ENCODE measurements around the gene RPL41. TPM values are rescaled to one million over a fixed set of nuclear protein-coding genes. Genes with fewer than 3 reads are reported as not detected.
"Not testable (repeated sequence)": the region's sequence is repeated elsewhere in the genome, so short reads cannot be mapped to it uniquely, and the experiment has no call there.

The RPL41 gene
- 6,936 TPM for polyA plus RNA-seq (2013)

DNA sequence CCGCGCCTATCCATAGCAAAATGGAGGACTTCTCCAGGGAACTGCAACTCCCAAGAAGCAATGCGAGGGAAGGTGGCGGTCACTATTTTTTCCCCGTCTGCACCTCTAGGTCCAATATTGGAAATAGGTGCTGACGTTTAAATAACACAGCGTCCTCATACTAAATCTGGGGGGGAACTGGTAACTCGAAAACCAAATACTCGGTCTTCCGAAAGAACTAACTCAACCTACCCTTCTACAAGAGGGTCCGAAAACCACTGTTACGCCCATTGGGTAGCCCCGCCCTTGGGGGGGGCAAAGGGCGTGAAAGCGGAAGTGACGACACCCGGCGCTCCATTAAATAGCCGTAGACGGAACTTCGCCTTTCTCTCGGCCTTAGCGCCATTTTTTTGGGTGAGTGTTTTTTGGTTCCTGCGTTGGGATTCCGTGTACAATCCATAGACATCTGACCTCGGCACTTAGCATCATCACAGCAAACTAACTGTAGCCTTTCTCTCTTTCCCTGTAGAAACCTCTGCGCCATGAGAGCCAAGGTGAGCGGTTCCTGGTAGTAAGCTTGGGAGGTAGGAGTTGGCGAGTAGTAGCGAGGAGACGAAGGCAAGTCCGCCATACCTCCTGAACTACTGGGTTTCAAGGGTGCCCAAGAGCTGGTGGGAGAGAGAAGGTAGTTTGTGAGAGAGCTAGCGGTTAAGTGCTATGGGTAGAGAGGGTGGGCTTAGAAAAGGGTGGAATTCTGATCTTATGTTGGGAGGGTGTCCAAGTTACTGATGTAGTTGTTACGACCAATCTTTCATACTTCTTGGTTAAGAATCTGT is at the start of gene RPL41:
RPL41 (plus strand) TSS at position 367 of the 815 bp plus-strand sequence.
- 0% methylated on average over 25 of the region's 34 CpGs for WGBS (ENCODE audit: insufficient coverage)
- POLR2A ChIA-PET: interaction anchor here (0.5 to 4.4 kb wide), 8 partner anchors 12 to 187 kb away, joined by 3 to 35 read pairs (median 3); partner anchors contain the start of genes ESYT1, PA2G4 and SMARCC2

DNA sequence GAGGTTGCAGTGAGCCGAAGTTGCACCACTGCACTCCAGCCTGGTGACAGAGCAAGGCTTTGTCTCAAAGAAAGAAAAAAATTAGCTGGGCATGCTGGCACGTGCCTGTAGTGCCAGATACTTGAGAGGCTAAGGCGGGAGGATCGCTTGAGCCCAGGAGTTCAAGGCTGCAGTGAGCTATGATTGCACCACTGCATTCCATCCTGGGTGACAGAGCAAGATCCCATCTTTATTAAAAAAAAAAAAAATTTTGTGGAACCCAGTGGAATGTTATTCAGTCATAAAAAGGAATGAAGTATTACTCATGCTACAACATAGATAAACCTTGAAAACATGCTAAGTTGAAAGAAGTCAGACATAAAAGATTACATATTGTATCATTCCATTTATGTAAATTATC is 44.8 kb upstream of the RPL41 start:
- CTCF ChIA-PET: interaction anchor here (0.5 to 0.9 kb wide), 3 partner anchors 11 to 392 kb away, joined by 3 read pairs; no protein-coding TSS in a partner anchor
- H3K9me3 ChIP-seq (ENCODE audit: control extremely low read depth in 1 of 5, control insufficient read depth in 4 of 5, insufficient read depth in 2 of 5, low read depth in 1 of 5, low read length in 4 of 5): no peaks in the 10 kb centered on the region

More for the DNA sequence above, at the start of gene RPL41:
- Histone ChIP-seq H3K4me3 (ENCODE audit: control insufficient read depth in 1 of 7, extremely low read depth in 1 of 7, insufficient read depth in 4 of 7, low read depth in 2 of 7, low read length in 6 of 7) (peak within 1 kb of the TSS; percentile 62 to 100 (median 90)), H3K9me3 (ENCODE audit: control extremely low read depth in 1 of 5, control insufficient read depth in 4 of 5, insufficient read depth in 2 of 5, low read depth in 1 of 5, low read length in 4 of 5) (no peaks in the 10 kb centered on the region), H3K36me3 (ENCODE audit: control insufficient read depth in 4 of 4, insufficient read depth in 4 of 4, low read length in 3 of 4) (peaks cover 0 to 50% (median 29%) of the 10 kb centered on the region in 4 experiments), H3K4me1 (ENCODE audit: control extremely low read depth in 1 of 4, control insufficient read depth in 4 of 4, insufficient read depth in 4 of 4, low read length in 3 of 4) (peaks cover 13 to 34% (median 23%) of the 10 kb centered on the region in 4 experiments), H3K27ac (ENCODE audit: insufficient read depth in 1 of 2, low read depth in 1 of 2, low read length in 2 of 2, poor library complexity in 1 of 2, severe bottlenecking in 2 of 2) (peak within 1 kb of the TSS; percentile 86 to 94), H3K27me3 (replicated peaks in 2 of 5; ENCODE audit: control insufficient read depth in 4 of 5, insufficient read depth in 5 of 5, low read length in 4 of 5) (no peaks in the 10 kb centered on the region)
- CTCF ChIA-PET: interaction anchor here (0.7 to 5.9 kb wide), 7 partner anchors 8 to 142 kb away, joined by 3 to 39 read pairs (median 4); partner anchors contain the start of genes ANKRD52, ESYT1, PA2G4 and RNF41
- peak; percentile 94 to 97 (median 96) for DNase-seq

DNA sequence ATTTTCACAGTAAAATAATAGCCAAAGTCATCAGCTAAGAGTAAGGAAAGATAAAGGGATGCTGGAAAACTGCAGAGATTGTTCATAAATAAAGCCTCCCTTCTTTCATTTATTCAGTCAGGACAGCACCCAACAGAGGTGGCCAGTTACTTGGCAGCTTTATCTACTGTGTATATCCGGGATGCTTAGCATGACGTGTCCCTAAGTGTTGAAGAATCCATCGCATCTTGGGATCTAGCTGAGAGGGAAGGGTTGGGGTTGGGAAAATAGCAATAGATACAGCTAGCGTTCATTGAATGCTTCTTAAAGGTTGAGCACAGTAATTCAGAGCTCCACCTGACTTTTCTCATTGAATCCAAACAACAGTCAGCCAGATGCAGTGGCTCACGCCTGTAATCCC is 42.0 kb upstream of the RPL41 start:
- peaks cover 0 to under 1% (median 0%) of the 10 kb centered on the region in 5 experiments for H3K27me3 ChIP-seq (replicated peaks in 2 of 5; ENCODE audit: control insufficient read depth in 4 of 5, insufficient read depth in 5 of 5, low read length in 4 of 5)
- H3K9me3 ChIP-seq (ENCODE audit: control extremely low read depth in 1 of 5, control insufficient read depth in 4 of 5, insufficient read depth in 2 of 5, low read depth in 1 of 5, low read length in 4 of 5): no peaks in the 10 kb centered on the region
- WGBS (ENCODE audit: insufficient coverage): 100% methylated on average over 3 of the region's 5 CpGs
- ChIA-PET POLR2A (no interaction called here), CTCF (interaction anchor here (0.9 to 1.4 kb wide), 2 partner anchors 9 to 13 kb away, joined by 3 read pairs; no protein-coding TSS in a partner anchor)
- peaks cover 0 to 6% (median 5%) of the 10 kb centered on the region in 4 experiments for H3K4me1 ChIP-seq (ENCODE audit: control extremely low read depth in 1 of 4, control insufficient read depth in 4 of 4, insufficient read depth in 4 of 4, low read length in 3 of 4)
- H3K27ac ChIP-seq (ENCODE audit: insufficient read depth in 1 of 2, low read depth in 1 of 2, low read length in 2 of 2, poor library complexity in 1 of 2, severe bottlenecking in 2 of 2): no peak overlapping the region
- no peaks in the 10 kb centered on the region for H3K36me3 ChIP-seq (ENCODE audit: control insufficient read depth in 4 of 4, insufficient read depth in 4 of 4, low read length in 3 of 4)
- DNase-seq: no peak
- H3K4me3 ChIP-seq (ENCODE audit: control insufficient read depth in 1 of 7, extremely low read depth in 1 of 7, insufficient read depth in 4 of 7, low read depth in 2 of 7, low read length in 6 of 7): no peak overlapping the region

More for the DNA sequence above, 44.8 kb upstream of the RPL41 start:
- H3K4me3 ChIP-seq (ENCODE audit: control insufficient read depth in 1 of 7, extremely low read depth in 1 of 7, insufficient read depth in 4 of 7, low read depth in 2 of 7, low read length in 6 of 7): no peak overlapping the region
- POLR2A ChIA-PET: interaction anchor here (0.5 to 0.6 kb wide), 2 partner anchors 19 to 79 kb away, joined by 3 to 8 read pairs; no protein-coding TSS in a partner anchor
- no peaks in the 10 kb centered on the region for H3K27me3 ChIP-seq (replicated peaks in 2 of 5; ENCODE audit: control insufficient read depth in 4 of 5, insufficient read depth in 5 of 5, low read length in 4 of 5)
- H3K27ac ChIP-seq (ENCODE audit: insufficient read depth in 1 of 2, low read depth in 1 of 2, low read length in 2 of 2, poor library complexity in 1 of 2, severe bottlenecking in 2 of 2): no peak overlapping the region
- no peak for DNase-seq
- H3K36me3 ChIP-seq (ENCODE audit: control insufficient read depth in 4 of 4, insufficient read depth in 4 of 4, low read length in 3 of 4): no peaks in the 10 kb centered on the region
- WGBS (ENCODE audit: insufficient coverage): 94% methylated on average over 4 of the region's 4 CpGs
- H3K4me1 ChIP-seq (ENCODE audit: control extremely low read depth in 1 of 4, control insufficient read depth in 4 of 4, insufficient read depth in 4 of 4, low read length in 3 of 4): no peaks in the 10 kb centered on the region

DNA sequence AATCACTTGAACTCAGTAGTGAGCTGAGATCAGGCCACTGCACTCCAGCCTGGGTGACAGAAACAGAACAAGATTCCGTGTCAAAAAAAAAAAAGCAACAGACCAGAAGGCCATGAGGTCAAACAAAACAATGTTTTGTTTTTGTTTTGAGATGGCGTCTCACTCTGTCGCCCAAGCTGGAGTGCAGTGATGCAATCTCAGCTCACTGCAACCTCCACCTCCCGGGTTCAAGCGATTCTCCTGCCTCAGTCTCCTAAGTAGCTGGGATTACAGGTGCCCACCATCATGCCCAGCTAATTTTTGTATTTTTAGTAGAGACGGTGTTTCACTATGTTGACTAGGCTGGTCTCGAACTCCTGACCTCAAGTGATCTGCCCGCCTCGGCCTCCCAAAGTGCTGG is 38.5 kb upstream of the RPL41 start:
- ChIA-PET POLR2A (interaction anchor here (0.6 kb wide), 2 partner anchors 26 to 343 kb away, joined by 4 read pairs; no protein-coding TSS in a partner anchor), CTCF (interaction anchor here (0.8 to 1.6 kb wide), 3 partner anchors 13 to 111 kb away, joined by 3 to 7 read pairs (median 4); no protein-coding TSS in a partner anchor)
- WGBS (ENCODE audit: insufficient coverage): over 99% methylated on average over 9 of the region's 9 CpGs
- H3K9me3 ChIP-seq (ENCODE audit: control extremely low read depth in 1 of 5, control insufficient read depth in 4 of 5, insufficient read depth in 2 of 5, low read depth in 1 of 5, low read length in 4 of 5); DNase-seq; H3K27ac ChIP-seq (ENCODE audit: insufficient read depth in 1 of 2, low read depth in 1 of 2, low read length in 2 of 2, poor library complexity in 1 of 2, severe bottlenecking in 2 of 2); H3K4me3 ChIP-seq (ENCODE audit: control insufficient read depth in 1 of 7, extremely low read depth in 1 of 7, insufficient read depth in 4 of 7, low read depth in 2 of 7, low read length in 6 of 7); H3K36me3 ChIP-seq (ENCODE audit: control insufficient read depth in 4 of 4, insufficient read depth in 4 of 4, low read length in 3 of 4): not testable (repeated sequence)
- Histone ChIP-seq H3K27me3 (replicated peaks in 2 of 5; ENCODE audit: control insufficient read depth in 4 of 5, insufficient read depth in 5 of 5, low read length in 4 of 5) (peaks cover 0 to 36% (median 17%) of the 10 kb centered on the region in 5 experiments), H3K4me1 (ENCODE audit: control extremely low read depth in 1 of 4, control insufficient read depth in 4 of 4, insufficient read depth in 4 of 4, low read length in 3 of 4) (peaks cover 0 to 18% (median 17%) of the 10 kb centered on the region in 4 experiments)

DNA sequence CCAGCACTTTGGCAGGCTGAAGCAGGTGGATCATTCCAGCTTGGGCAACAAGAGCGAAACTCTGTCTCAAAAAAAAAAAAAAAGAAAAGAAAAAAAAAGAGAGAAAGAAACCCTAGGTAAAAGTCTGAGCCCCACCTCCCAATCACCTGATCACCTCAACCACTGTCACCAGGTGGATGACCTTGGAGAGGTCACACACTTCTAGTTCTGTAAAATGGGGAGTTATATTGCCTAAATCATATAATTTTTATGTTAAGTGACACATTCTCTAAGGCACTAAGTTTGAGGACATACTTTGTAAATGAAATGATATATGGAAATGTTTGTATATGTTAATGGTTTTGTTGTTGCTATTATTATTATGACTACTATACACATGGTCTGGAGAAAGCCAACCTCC is 38.0 kb upstream of the RPL41 start:
- WGBS (ENCODE audit: insufficient coverage): no CpG with 5 or more reads among the region's 1 CpG
- ChIA-PET CTCF (interaction anchor here (1.0 to 1.6 kb wide), 2 partner anchors 29 to 34 kb away, joined by 4 to 5 read pairs; no protein-coding TSS in a partner anchor), POLR2A (interaction anchor here (0.6 kb wide), 2 partner anchors 27 to 343 kb away, joined by 4 read pairs; no protein-coding TSS in a partner anchor)
- H3K4me3 ChIP-seq (ENCODE audit: control insufficient read depth in 1 of 7, extremely low read depth in 1 of 7, insufficient read depth in 4 of 7, low read depth in 2 of 7, low read length in 6 of 7): no peak overlapping the region
- H3K27ac ChIP-seq (ENCODE audit: insufficient read depth in 1 of 2, low read depth in 1 of 2, low read length in 2 of 2, poor library complexity in 1 of 2, severe bottlenecking in 2 of 2): no peak overlapping the region
- peaks cover 0 to 37% (median 19%) of the 10 kb centered on the region in 5 experiments for H3K27me3 ChIP-seq (replicated peaks in 2 of 5; ENCODE audit: control insufficient read depth in 4 of 5, insufficient read depth in 5 of 5, low read length in 4 of 5)
- H3K36me3 ChIP-seq (ENCODE audit: control insufficient read depth in 4 of 4, insufficient read depth in 4 of 4, low read length in 3 of 4): no peaks in the 10 kb centered on the region
- peaks cover 0 to 18% (median 17%) of the 10 kb centered on the region in 4 experiments for H3K4me1 ChIP-seq (ENCODE audit: control extremely low read depth in 1 of 4, control insufficient read depth in 4 of 4, insufficient read depth in 4 of 4, low read length in 3 of 4)
- DNase-seq: no peak
- no peaks in the 10 kb centered on the region for H3K9me3 ChIP-seq (ENCODE audit: control extremely low read depth in 1 of 5, control insufficient read depth in 4 of 5, insufficient read depth in 2 of 5, low read depth in 1 of 5, low read length in 4 of 5)

DNA sequence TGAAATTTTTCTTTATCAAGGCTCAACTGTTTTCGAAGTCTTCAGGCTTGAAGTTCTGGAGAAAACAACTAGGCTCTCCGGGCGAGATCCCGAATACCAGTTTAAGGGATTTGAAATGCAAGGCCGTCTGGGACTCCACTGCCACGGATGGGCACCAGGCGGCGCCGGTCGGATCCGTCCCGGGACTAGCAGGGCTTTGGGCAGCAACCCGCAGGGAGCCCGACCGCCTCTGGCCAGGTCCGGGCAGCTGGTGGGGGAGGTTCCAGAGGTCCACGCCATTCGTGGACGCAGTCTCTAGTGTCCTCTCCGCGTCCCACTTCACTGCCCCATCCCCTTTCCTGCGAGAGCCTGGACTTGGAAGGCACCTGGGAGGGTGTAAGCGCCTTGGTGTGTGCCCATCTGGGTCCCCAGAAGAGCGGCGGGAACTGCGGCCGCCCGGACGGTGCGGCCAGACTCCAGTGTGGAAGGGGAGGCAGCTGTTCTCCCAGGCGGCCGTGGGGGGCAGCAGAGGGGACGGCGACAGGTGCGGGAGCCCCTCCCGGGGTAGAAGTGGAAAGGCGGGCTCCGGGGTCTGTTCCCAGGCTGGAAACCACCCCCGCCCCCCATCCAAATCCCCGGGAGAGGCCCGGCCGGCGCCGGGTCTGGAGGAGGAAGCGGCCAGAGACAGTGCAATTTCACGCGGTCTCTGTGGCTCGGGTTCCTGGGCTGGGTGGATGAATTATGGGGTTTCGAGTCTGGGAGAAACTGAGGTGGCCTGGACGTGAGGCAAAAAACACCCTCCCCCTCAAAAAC is 37.3 kb upstream of the RPL41 start:
- Histone ChIP-seq H3K36me3 (ENCODE audit: control insufficient read depth in 4 of 4, insufficient read depth in 4 of 4, low read length in 3 of 4) (no peaks in the 10 kb centered on the region), H3K4me3 (ENCODE audit: control insufficient read depth in 1 of 7, extremely low read depth in 1 of 7, insufficient read depth in 4 of 7, low read depth in 2 of 7, low read length in 6 of 7) (peak overlapping the region; percentile 34 to 77 (median 64)), H3K27me3 (replicated peaks in 2 of 5; ENCODE audit: control insufficient read depth in 4 of 5, insufficient read depth in 5 of 5, low read length in 4 of 5) (peaks cover 0 to 42% (median 20%) of the 10 kb centered on the region in 5 experiments), H3K9me3 (ENCODE audit: control extremely low read depth in 1 of 5, control insufficient read depth in 4 of 5, insufficient read depth in 2 of 5, low read depth in 1 of 5, low read length in 4 of 5) (no peaks in the 10 kb centered on the region), H3K27ac (ENCODE audit: insufficient read depth in 1 of 2, low read depth in 1 of 2, low read length in 2 of 2, poor library complexity in 1 of 2, severe bottlenecking in 2 of 2) (no peak overlapping the region), H3K4me1 (ENCODE audit: control extremely low read depth in 1 of 4, control insufficient read depth in 4 of 4, insufficient read depth in 4 of 4, low read length in 3 of 4) (peaks cover 0 to 18% (median 17%) of the 10 kb centered on the region in 4 experiments)
- ChIA-PET POLR2A (interaction anchor here (1.1 kb wide), 1 partner anchor 25 kb away, joined by 3 read pairs; the partner anchor contains the start of gene PA2G4), CTCF (interaction anchor here (0.6 to 3.1 kb wide), 8 partner anchors 9 to 34 kb away, joined by 3 to 10 read pairs (median 4); partner anchors contain the start of gene PA2G4)
- DNase-seq: peak; percentile 44 to 57 (median 49)
- WGBS (ENCODE audit: insufficient coverage): 6% methylated on average over 35 of the region's 50 CpGs
